Measurements from ENCODE around the gene LY6G5B.

DNA sequence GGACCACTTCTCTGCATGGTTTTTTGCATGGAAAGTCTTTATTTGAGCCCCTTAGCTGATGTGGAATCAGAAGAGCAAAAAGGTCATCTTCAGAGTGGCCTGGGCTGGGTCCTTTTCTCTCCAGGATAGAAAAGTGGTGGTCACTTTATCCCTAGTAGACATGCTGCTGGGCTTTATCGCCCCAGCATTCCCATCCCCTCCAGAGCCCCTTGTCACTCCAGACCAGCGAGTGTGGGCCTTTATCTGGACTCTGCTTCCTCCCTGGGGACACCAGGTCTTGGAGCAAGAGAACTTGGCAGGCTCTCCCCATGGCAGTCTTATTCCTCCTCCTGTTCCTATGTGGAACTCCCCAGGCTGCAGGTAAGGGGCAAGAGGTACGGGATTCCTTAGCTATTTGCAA lies 36.8 kb downstream of the LY6G5B start, which contains the start of gene LY6G6F:
- no peak for TF ChIP-seq EZH2 (IDR thresholded peaks at IDR 0.05; ENCODE audit: borderline replicate concordance, low read depth, low read length, severe bottlenecking)
- TF ChIP-seq, protein P1, sequence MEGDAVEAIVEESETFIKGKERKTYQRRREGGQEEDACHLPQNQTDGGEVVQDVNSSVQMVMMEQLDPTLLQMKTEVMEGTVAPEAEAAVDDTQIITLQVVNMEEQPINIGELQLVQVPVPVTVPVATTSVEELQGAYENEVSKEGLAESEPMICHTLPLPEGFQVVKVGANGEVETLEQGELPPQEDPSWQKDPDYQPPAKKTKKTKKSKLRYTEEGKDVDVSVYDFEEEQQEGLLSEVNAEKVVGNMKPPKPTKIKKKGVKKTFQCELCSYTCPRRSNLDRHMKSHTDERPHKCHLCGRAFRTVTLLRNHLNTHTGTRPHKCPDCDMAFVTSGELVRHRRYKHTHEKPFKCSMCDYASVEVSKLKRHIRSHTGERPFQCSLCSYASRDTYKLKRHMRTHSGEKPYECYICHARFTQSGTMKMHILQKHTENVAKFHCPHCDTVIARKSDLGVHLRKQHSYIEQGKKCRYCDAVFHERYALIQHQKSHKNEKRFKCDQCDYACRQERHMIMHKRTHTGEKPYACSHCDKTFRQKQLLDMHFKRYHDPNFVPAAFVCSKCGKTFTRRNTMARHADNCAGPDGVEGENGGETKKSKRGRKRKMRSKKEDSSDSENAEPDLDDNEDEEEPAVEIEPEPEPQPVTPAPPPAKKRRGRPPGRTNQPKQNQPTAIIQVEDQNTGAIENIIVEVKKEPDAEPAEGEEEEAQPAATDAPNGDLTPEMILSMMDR (IDR thresholded peaks at IDR 0.05; ENCODE audit: borderline replicate concordance, extremely low read depth, low read length, poor library complexity, severe bottlenecking), result no peak

Measured in DND-41 (cell line).